HG03457 (cell line): ENCODE results near the gene UNC119B.

Source experiments
- ATAC-seq: cut with Tn5 transposase; IDR thresholded peaks from one replicate; pipeline ENCODE4 v1.9.1; 2021; ENCODE audit warnings: moderate number of reproducible peaks; ENCODE audit not compliant: unreplicated experiment

UNC119B gene

GRCh38 chr12:120687578-120688289, 22.5 kb upstream of the UNC119B start:
- ATAC-seq, result no peak

DNA sequence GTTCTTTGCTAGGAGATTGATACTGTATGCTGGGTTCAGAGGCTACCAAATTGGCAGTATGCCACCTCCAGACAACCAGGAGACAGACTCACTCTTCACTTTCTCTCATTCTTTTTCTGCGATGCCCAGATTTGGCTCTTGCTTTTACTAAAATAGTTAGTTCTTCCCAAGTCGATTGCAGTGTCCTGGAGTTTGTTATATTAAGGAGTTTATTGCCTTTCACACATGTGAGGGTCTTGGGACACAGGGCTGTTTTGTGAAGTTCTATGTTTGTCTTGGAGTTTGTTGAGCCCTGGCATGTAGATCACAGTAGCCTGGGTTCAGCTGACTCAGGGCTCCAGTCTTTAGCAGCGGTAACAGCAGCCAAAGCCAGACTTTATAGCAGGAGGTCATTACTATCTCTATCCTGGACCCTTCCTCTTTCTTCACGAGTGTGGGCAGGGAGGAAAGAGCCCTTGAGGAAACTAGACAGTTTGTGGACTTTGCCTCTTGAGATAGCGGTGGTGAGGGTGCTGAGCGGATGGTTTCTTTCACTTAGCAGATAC, 21.7 kb upstream of the UNC119B start:
- ATAC-seq, result no peak

GRCh38 chr12:120689397-120690082, 20.7 kb upstream of the UNC119B start:
- ATAC-seq, result no peak

- ATAC-seq, result no peak
These were observed 20.2 kb upstream of the UNC119B start for GRCh38 chr12:120690083-120690450.

GRCh38 chr12:120690978-120691377, 19.3 kb upstream of the UNC119B start:
- ATAC-seq, result no peak

GRCh38 chr12:120692524-120693033, 17.7 kb upstream of the UNC119B start:
- ATAC-seq, result no peak

DNA sequence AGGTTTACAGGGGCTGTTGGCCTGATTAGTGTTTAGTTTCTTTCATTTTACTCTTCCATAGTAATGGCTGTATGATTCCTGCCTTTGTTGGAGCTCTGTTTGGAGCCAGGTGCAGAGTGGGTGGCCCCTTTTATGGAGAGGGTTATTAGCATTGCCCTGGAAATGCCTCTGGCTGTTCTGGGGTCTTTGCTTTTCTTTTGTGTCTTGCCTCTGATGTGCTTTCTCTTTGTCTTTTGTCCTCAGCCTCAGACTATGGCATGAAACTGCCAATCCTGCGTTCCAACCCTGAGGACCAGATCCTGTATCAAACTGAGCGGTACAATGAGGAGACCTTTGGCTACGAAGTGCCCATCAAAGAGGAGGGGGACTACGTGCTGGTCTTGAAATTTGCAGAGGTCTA, 16.4 kb upstream of the UNC119B start:
- ATAC-seq, result no peak

DNA sequence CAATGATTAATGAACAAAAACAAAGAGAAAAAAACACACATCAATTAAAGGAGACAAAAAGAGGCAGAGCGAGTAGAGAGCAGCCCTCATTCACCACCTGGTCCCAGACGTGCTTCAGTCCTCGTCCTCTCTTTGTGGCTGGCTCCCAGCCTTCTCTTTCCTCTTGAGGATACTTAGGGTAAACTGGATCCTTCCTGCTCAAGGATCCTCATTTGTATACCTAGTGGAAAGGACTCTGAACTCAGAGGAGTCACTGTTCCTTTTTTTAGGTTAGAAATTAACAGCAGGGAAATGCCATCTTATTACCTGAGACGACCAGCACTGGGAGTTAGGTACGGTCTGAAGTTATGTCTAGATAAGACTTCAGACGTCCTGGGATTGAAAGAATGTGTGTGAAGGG, 13.6 kb upstream of the UNC119B start:
- no peak for ATAC-seq

DNA sequence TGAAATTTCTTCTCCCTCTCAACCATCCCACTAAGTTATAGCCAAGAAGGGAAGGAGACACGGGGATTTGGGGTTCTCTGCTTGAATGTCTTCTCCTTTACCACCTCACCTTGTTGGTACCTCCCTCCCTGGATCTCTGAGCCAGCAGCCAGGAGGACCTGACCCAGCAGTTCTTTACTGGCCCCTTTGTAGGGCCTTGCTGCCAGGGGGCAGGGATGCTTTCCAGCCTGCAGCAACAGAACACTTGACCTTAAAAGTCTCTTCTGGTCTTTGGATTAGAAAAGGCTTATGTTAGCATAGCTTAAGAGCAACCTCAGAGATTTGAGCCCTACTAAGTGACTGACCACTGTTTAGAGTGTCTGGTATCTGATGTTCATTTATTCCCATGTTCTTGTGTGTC, 12.9 kb upstream of the UNC119B start:
- ATAC-seq, result no peak

DNA sequence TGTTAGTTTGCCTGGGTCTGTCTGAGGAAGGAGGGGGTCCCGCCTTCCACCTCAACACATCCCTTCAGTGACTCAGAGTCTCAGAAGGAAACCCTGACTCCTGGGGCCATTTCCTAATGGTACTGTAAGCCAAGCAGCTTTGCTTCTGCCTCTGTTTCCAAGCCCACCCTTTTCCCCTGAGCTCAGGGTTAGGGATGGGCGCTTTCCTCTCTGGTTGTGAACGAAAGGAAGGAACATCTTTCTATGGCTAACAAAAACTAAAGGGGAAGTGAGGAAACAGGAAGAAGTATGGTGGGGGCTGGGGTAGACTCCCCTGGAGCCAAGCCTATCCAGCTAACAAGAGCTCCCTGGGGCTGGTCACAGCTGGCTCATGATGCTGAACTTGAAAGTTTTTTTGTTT, 11.6 kb upstream of the UNC119B start:
- no peak for ATAC-seq

GRCh38 chr12:120699553-120699952, 10.7 kb upstream of the UNC119B start:
- ATAC-seq, result no peak

- ATAC-seq, result no peak
These were observed 9.4 kb upstream of the UNC119B start for GRCh38 chr12:120700886-120701285.

GRCh38 chr12:120702637-120703036, 7.6 kb upstream of the UNC119B start:
- ATAC-seq, result no peak

GRCh38 chr12:120703311-120703942, 6.8 kb upstream of the UNC119B start:
- no peak for ATAC-seq

DNA sequence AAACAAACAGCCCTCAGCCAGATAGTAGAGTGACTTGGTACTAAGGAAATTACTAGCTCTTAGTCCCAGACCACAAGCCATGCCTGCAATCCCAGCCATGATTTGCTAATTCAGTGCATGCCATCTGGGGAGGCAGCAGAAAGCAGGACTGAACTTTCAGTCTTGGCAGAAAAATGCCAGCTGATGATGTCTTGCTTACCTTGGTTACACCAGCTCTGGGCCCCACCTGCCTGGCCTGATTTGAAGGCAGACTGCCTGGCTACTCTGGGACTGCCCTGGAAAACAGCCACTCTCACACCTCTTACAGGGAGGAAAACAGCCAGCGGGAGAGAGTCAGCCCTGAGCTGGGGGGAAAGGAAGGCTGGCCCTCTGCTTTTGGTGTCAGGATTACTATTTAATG, 4.6 kb upstream of the UNC119B start:
- ATAC-seq, result no peak

- no peak for ATAC-seq
These were observed 4.2 kb upstream of the UNC119B start for GRCh38 chr12:120706029-120706428.

- ATAC-seq, result no peak
These were observed 1.6 kb upstream of the UNC119B start for GRCh38 chr12:120708651-120709050.

DNA sequence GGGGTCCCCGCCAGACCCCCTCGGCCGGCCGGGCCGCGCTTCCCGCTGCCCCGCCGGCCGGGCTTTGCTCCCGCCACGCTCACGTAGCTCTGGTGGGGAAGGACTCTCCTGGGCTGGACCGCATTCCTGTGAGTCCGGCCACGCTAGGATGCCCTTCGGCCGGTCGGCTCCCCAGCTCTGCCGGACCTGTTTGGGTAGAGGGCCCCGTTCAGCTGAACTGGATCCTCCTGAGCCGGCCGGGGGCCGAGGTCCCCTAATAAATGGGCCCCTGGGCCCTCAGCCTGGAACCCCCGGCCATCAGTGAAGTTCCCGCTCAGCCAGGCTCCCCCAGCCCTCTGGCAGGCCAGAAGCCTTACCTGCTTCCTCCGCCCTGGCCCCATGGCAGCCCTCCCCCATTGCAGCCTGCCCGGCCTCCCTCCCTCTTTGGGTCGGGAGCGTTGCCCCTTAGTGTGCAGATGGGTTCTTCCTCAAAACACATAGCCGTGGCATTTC, 593 bp downstream of the UNC119B start:
- no peak for ATAC-seq

DNA sequence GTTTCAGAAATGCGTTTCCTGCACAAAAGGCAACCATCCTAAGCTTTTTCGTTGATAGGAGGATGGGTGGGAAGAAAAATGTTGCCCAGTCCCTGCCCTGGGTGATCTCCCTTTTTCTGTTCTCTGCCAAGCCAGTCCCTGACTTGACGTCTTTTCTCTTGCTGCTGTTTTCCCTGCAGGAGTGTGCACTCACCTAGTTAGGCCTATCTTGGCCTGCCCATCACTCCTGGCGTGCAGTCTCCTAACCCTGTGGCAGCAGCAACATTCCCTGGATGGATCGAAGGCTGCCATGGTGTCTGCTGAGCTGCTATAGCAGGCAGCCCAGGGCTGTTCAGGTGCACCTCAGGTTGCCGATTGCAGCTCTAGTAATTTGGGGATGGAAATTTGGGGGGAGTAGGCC, 1.2 kb downstream of the UNC119B start:
- no peak for ATAC-seq

GRCh38 chr12:120712610-120713009, 2.4 kb downstream of the UNC119B start:
- ATAC-seq, result no peak

DNA sequence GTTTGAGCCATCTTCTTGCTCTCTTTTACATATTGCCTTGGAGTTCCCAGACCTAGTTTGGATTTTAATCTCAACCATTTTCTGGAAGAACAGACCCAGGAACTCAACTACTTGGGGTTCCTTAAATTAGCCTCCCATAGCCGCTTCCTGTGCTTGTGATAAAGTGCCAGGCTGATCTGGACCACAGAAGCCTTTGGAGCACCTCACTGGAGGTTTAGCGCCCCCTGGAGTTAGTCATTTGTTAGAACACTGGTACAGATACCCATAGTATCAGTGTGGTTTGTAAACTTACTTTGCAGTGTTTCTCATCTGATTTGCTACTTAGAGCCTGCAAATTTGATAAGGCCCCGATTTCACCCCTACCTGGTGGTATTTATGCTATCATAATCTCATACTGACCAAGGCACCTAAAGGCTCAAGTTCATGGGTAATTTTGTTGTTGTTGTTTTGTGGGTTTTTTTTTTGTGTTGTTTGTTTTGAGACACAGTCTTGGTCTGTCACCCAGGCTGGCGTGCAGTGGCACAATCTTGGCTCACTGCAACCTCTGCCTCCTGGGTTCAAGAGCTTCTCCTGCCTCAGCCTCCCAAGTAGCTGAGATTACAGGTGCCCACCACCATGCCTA, 3.7 kb downstream of the UNC119B start:
- ATAC-seq, result no peak
